H1 (cell line): ENCODE measurements around the gene SLIT3. TPM values are rescaled to one million over a fixed set of nuclear protein-coding genes. Genes with fewer than 3 reads are reported as not detected.

Experiments
- BACH1 ChIP-seq: IDR thresholded peaks from 2 replicates; pipeline ENCODE4 v1.6.1; 2012; ENCODE audit warnings: low read length, improper control_type of control experiment
- CBX5 ChIP-seq: fragments of 300-800, 300-1000 bp; sonication (generic); IDR thresholded peaks from 2 replicates; pipeline ENCODE4 v1.7.1; 2016; ENCODE audit warnings: antibody characterized with exemption, low read length, low read depth
- CHD1 ChIP-seq: IDR thresholded peaks from 2 replicates; pipeline ENCODE4 v1.6.1; 2012; ENCODE audit warnings: low read depth, low read length, improper control_type of control experiment
- EP300 ChIP-seq, 2 experiments: IDR thresholded peaks; 1 replicate in 1 of 2; 2 replicates in 1 of 2; pipeline ENCODE4 v1.6.1; 2011 to 2012; ENCODE audit warnings: low read depth in 2 of 2, low read length in 2 of 2, mild to moderate bottlenecking in 2 of 2, borderline replicate concordance in 1 of 2, inconsistent platforms in 1 of 2, moderate library complexity in 1 of 2
- EZH2 ChIP-seq: fragments of 200-600 bp; sonication (generic); IDR thresholded peaks from 2 replicates; pipeline ENCODE4 v1.7.1; 2012; ENCODE audit warnings: low read depth, mild to moderate bottlenecking, moderate library complexity, low read length, inconsistent platforms; ENCODE audit not compliant: severe bottlenecking
- HDAC6 ChIP-seq: IDR thresholded peaks from one replicate; pipeline ENCODE4 v1.7.1; 2012; ENCODE audit warnings: low read depth, mild to moderate bottlenecking, inconsistent platforms, low read length, moderate library complexity
- POU5F1 ChIP-seq: IDR thresholded peaks from 2 replicates; pipeline ENCODE4 v1.6.1; 2011; ENCODE audit warnings: low read depth, mild to moderate bottlenecking, low read length, moderate library complexity
- RFX5 ChIP-seq: IDR thresholded peaks from 2 replicates; pipeline ENCODE4 v1.6.1; 2011; ENCODE audit warnings: low read depth, low read length, improper control_type of control experiment, borderline replicate concordance
- polyA plus RNA-seq, 7 experiments: library from polyadenylated mRNA; depleted of rRNA in 3 of 7; stranded (reverse) in 5 of 7; unstranded in 2 of 7; fragments of >200 nt in 5 of 7; fragments of 200-250 nt in 2 of 7; gene quantifications; 1 replicate in 5 of 7; 2 replicates in 1 of 7; 4 replicates in 1 of 7; pipeline versions ENCODE4 v1.2.1 to v1.2.3, GENCODE V29; 2011 to 2013; ENCODE audit warnings: missing spikeins in 2 of 7, mixed read lengths in 2 of 7
- total RNA-seq: library from RNA; stranded (reverse); fragmentation: NEBNext Ultra II Directional; extraction: Animal tissue kit (Norgen Biotek cat#: 25700); gene quantifications from 2 replicates; pipeline ENCODE4 v1.2.1, GENCODE V29; 2021

Gene SLIT3
- total and polyA plus RNA-seq, 2 of the 8 experiments (the other 6 are each of a cell fraction or from before 2014, with no cell fraction given), result 1.1 to 1.2 TPM

DNA sequence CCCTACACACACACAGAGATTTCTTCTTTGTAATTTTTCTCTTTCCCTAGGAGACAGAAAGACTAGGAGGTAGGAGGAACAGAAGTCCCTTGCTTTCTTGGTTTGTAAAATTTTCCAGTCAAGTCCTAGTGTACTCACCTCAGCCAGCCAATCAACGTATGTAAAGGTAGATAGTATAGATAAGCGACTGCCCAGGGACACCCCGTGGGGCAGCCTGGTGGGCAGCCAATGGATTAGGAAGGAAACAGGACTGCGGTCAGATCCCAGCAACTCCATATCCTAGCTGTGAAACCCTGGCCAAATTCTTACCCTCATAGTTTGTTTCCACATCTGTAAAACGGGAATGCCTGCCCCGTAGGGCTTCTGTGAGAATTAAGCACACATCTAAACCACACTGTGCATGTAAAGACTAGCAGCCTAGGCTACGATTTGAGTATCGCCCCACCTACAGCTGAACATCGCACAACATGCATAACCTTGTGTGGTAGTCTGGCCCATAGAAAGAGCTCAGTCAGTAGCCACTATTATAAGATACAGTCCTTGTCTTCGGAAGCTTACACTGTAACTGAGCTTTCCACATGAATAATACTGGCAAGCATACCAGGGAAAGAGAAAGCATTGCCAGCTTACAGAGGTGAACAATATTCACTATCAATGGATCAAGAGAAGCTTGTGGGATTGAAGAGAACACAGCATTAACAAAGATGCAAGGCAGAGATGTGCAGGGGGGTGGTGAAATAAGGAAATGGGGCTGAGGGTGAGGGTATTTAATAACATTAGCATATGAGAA, 368.3 kb downstream of the SLIT3 start (continued):
- TF ChIP-seq EP300 (IDR thresholded peaks at IDR 0.05; ENCODE audit: borderline replicate concordance in 1 of 2, low read depth in 2 of 2, low read length in 2 of 2) (no peak), HDAC6 (no peak), RFX5 (no peak), CHD1 (no peak), CBX5 (no peak), BACH1 (no peak), EZH2 (no peak), POU5F1 (no peak)
